GM19035 (cell line): ENCODE measurements around the gene LINGO4.

Experiments used
- ATAC-seq: cut with Tn5 transposase; IDR thresholded peaks from one replicate; pipeline ENCODE4 v1.9.1; 2021; ENCODE audit not compliant: unreplicated experiment

LINGO4 gene

DNA sequence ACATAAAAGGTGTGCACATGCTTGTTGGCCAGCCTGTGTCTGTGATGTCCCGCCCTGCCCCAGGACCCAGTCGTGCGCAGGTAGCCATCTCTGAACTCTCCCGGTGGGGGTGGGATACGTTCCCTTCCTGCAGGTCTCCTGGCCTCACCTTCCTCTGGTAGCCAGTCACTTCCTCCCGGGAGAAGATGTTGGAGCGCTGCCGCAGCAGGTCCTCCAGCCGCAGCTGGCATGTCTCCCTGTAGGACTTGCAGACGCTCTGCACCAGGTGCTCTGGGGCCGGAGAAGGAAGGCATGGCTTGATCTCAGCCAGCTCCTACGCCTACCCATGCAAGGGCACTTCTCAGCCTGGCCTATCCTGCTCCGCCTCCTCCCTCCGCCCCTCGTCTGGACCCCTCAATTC lies 9.2 kb upstream of the LINGO4 start:
- no peak for ATAC-seq

DNA sequence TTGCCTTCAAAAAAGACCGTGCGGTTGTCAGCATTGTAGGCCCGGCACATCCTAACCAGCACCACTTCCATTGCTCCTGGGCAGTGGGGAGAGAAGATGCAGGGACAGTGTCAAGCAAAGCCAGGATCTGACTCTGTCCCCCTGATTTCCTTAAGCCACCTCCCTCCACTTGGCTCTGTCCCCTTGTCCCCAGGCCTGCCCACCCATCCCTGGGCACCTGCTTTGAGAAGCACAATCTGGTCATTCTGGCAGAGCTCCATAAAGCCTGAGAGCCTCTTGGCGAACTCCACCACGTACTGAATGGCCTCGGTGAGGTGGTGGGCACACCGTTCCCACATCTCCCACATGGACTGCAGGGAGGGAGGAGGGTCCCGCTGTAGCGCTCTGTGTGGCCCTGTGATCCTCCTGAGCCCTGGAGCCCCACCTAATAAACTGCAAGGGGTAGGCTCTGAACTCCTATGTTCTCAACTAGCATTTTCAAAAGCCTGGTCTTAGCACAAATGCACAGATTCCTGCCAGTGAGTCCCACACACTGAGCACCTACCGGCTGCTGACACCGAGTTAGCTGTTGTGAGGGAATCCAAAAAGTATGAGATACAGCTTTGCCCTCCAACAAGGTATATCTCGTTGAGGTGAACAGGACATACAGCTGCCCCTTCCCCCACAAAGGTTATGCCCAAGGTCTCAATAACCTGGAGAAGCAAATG lies 8.2 kb upstream of the LINGO4 start:
- ATAC-seq: no peak

DNA sequence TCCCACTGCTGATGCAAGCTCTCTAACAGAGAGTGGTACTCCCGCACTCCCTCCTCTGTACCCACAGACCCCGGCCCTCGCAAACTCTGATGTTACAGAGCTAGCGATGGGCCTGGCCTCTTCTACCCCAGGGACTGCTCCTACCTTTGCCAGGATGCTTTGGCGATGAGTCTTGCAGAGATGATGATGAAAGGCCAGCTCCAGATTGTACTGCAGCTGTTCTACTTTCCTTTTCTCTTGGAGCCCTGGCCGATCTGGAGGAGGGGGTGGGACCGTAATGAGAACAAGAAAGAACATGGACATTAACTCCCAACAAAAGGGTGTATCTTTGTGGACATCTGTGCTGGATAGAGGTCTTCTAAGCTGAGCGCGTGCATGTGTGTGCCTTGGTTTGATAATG lies 6.0 kb upstream of the LINGO4 start:
- ATAC-seq: no peak

- no peak for ATAC-seq
Observed at GRCh38 chr1:151809985-151810556, 4.9 kb upstream of the LINGO4 start.

DNA sequence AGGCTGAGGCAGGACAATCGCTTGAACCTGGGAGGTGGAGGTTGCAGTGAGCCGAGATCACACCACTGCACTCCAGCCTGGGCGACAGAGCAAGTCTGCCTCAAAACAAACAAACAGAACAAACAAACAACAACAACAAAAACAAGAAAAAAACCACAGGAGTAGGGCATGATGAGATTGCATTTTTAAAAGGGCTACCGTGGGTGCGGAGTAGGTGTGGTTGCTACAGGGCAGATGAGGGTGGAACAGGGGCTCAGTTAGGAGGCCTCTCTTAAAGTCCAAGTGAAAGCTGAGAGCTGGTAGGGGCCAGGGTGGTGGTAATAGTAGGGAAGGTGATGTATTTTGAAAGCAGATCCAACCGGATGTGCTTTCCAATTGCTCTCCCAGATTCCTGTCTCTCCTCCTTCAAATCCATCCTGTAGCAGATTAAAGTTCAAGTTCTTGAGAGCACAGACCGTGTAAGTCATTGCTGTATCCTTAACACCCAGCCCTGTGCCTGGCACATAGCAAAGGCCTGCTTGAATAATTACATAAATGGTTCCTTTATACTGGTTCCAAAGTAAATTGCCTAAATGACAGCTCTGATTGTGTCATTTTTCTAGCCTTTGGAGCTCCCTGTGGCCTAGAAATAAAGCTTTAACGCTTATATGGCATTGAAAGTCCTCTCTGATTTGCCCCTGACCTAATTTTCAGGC lies 4.2 kb upstream of the LINGO4 start:
- no peak for ATAC-seq

DNA sequence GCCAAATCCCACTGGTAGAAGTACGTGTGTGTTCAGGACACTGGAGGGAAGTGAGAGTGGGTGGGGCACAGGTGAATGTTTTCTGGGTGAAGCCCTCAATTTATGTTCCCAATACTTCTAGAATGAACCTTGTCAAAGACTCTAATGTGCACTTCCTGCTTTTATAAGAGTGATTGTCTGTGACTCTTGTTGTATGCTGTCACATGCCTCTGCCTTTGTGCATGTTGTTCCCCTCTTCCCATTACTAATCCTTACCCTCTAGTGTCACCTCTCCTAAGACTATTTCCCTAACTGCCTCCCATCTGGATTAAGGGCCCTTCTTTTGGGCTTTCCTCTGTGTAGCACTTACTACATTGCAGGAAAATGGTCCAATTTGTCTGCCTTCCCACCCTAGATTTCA lies 2.5 kb upstream of the LINGO4 start:
- ATAC-seq: no peak

- no peak for ATAC-seq
Observed at GRCh38 chr1:151807131-151807530, 1.9 kb upstream of the LINGO4 start.

DNA sequence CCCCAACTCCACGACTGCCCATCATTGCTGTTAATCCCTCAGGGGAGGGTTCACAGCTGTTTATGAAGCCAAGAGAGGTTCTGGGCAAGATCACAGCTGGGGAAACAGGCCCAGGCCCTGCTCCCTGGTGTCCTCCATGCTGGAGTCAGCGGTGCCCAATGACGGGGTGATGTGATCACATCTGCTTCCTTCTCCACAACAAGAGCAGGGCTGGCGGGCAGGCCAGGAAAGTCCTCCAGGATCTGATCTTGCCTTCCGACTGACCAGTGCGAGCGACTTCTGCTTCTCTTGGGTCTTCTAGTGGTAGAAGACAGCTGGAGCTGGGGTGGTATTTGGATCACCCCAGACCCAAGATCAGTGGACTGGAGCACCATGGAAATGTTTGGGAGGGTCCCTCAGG lies 951 bp upstream of the LINGO4 start:
- no peak for ATAC-seq

GRCh38 chr1:151803915-151804314 lies 1.3 kb downstream of the LINGO4 start:
- ATAC-seq: no peak

- ATAC-seq: no peak
Observed at GRCh38 chr1:151803164-151803563, 2.1 kb downstream of the LINGO4 start.

DNA sequence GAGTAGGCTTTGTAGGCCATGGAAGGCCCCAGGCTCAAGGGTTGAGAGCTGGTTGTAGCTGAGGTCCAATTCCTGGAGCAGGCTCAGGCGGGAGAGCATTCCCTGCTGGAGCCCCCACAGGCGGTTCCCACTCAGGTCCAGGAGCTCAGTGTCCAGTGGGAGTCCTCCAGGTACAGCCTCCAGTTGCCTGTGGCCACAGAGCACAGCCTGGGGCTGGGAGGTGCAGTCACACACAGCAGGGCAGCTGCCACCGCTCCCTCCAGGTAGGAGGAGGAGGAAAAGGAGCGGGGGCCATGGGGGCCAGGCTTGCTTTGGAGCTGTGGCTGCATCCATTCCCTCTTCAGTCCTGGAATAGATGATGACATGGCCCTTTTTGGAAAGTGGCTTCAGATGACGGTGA lies 2.8 kb downstream of the LINGO4 start:
- ATAC-seq: no peak

GRCh38 chr1:151801846-151802245 lies 3.4 kb downstream of the LINGO4 start:
- ATAC-seq: no peak

DNA sequence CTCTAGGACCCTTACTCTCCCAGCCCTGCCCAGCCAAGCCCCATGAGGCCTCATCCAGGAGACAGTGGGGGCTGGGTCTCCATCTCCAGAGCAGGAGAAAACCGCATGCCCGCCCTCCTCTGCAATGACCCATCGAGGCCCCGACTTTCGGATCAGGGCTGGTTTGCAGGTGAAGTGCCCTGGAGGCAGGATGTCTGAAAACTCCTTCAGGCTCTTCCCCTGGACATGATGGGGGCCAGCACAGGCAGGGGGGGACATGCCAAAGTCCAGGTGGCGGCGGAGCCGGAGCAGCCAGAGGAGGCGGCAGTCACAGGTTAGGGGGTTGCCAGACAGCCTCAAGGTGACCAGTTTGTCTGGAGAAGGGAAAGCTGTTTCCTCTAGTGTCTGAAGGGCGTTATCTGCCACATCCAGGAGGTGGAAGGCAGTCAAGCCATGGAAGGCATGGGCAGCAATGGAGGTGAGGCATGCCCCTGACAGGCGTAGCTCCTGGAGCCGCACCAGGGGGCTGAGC lies 3.9 kb downstream of the LINGO4 start:
- ATAC-seq: no peak

GRCh38 chr1:151800830-151801229 lies 4.4 kb downstream of the LINGO4 start:
- ATAC-seq: no peak

- no peak for ATAC-seq
Observed at GRCh38 chr1:151799179-151800022, 5.8 kb downstream of the LINGO4 start.

DNA sequence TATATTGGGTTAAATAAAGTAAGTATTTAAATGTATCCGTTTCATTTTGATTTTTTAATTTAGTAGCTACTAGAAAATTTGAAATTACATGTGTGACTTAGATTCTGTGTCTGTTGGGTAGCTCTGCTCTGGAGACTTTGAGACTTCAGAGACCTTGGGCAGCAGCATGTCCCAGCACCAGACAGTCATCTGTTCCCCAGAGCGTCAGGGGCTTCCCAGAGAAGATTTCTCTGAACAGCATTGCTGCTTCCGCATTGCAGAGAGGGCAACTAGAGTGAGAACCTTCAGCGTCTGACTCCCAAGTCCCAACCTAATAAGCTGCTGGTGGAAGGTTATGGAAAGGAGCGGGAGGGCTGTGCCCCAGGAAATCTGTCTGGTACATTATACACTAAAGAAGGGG lies 6.6 kb downstream of the LINGO4 start:
- ATAC-seq: no peak

DNA sequence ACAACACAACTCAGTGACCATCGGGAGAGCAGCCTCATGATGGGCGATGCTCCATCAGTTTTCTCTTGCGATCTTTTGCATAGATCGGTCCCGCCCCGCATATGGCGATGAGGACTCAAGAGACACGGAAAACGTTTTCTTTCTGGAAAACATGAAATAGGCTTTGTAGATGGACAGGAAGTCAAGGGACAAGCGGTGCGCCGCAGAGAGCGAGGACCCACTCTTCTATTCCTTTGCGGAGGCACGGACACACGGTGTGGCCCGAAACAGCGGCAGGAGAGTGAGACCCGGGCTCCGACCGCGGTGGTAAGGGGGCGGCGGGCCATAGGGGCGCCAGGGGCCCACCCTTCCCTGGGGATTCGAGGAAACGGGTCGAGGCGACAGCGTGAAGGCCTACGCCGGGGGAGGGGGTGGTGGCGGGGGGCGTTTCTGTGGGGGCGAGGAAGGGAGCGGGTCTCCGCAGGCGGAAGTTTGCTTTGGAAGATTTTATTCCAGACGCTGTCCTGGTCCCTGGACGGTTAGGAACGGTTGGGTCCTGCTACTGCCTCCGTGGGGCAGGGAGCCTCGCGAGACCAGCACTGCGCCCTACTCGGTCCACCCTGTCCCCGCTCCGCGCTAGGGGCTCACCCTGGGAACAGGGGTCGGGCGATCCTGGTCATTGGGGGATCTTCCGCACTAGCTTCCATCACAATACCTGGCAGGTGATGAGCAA lies 14.1 kb downstream of the LINGO4 start:
- ATAC-seq: peak; percentile 4

DNA sequence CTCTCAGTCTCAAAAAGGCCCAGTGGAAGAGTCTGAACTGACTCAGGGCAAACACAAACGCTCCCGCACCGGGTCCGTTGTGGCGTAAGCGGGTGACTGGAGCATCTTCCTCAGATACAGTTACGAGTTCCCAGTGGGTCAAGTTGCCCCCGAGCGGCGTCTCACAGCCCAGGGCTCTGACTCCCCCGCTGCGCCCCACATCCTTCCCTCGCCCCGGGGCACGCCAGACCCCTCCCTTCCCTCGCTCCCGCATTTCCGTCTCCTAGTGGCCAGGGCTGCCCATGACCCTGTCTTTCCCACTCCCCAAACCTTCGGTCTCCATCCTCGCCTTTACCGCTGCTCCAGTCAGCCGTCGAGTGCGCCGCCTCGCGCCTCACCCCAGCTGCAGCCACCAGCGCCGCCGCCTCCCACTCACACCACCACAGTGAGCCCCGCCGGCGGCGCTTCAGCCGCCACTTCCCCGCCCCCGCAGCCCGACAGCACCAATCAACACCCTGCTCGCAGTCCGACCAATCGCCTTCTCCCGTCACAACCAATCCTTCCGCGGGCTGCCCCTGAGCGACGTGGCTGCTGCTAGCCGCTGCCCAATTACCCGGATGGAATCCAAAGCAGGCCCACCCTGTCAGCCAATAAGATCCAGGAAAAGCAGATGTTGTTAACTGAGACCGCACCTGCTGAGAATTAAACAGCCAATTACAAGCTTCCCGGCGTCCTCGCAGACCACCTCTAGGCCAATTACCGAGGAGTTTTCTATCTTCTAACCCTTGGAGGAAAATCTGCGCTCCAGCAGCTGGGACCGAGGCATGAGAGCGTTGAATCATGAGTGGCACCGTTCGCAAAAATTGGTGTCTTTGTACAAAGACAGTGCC lies 14.9 kb downstream of the LINGO4 start, which contains the start of gene TDRKH:
Gene TDRKH, minus strand, starts transcription at position 430 of the 869 bp plus-strand sequence. CDS start 7,478 bp downstream, outside the sequence.
- ATAC-seq: peak; percentile 94

DNA sequence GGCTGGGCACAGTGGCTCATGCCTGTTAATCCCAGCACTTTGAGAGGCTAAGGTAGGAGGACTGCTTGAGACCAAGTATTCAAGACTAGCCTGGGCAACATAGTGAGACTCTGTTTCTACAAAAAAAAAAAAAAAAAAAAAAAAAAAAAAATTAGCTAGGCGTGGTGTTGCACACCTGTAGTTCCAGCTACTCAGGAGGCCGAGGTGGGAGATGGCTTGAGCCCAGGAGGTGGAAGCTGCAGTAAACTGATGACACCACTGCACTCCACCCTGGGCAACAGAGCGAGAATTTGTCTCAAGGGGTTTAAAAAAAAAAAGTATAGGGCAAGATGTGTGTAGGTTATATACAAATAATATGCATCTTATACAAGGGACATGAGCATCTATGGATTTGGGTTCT lies 17.5 kb downstream of the LINGO4 start:
- no peak for ATAC-seq

- ATAC-seq: no peak
Observed at GRCh38 chr1:151783796-151784195, 21.4 kb downstream of the LINGO4 start.
